Subcutaneous abdominal adipose tissue (tissue), 5 donors: ENCODE measurements around the gene TMSB15C.
A peak's percentile ranks its signal among the peaks of the same experiment; 100 is the strongest.
"Not testable (repeated sequence)": the region's sequence is repeated elsewhere in the genome, so short reads cannot be mapped to it uniquely, and the experiment has no call there.

Experiments used
- H3K27ac ChIP-seq: one replicate; pipeline ENCODE4 v1.7.0; 2013; ENCODE audit warnings: low read depth, mild to moderate bottlenecking, inconsistent platforms, low read length, moderate library complexity
- H3K27me3 ChIP-seq, 5 donors: one replicate each; pipeline ENCODE4 v1.7.0; 2013; ENCODE audit warnings: low read length in 5 of 5, inconsistent platforms in 1 of 5; ENCODE audit not compliant: control insufficient read depth in 5 of 5, insufficient read depth in 4 of 5
- H3K36me3 ChIP-seq, 5 donors: one replicate each; pipeline ENCODE4 v1.7.0; 2013; ENCODE audit warnings: low read length in 5 of 5; ENCODE audit not compliant: control insufficient read depth in 5 of 5, insufficient read depth in 5 of 5
- H3K4me1 ChIP-seq, 5 donors: one replicate each; pipeline ENCODE4 v1.7.0; 2013; ENCODE audit warnings: low read length in 5 of 5, mild to moderate bottlenecking in 3 of 5, moderate library complexity in 1 of 5; ENCODE audit not compliant: control insufficient read depth in 5 of 5, insufficient read depth in 5 of 5
- H3K4me3 ChIP-seq, 5 donors: one replicate each; pipeline ENCODE4 v1.7.0; 2013; ENCODE audit warnings: low read length in 5 of 5, low read depth in 1 of 5
- H3K9ac ChIP-seq, 5 donors: one replicate each; pipeline ENCODE4 v1.7.0; 2013; ENCODE audit warnings: low read length in 5 of 5, mild to moderate bottlenecking in 4 of 5, moderate library complexity in 3 of 5
- H3K9me3 ChIP-seq, 5 donors: one replicate each; pipeline ENCODE4 v1.7.0; 2013; ENCODE audit warnings: low read length in 5 of 5; ENCODE audit not compliant: control insufficient read depth in 5 of 5
- donor health status: healthy.
- donor health status: healthy.
- donor health status: healthy.
- donor health status: healthy.
- donor health status: healthy.

The TMSB15C gene

GRCh38 chrX:104104676-104105075 lies 28.6 kb upstream of the TMSB15C start:
- no peaks in the 10 kb centered on the region for H3K36me3 ChIP-seq
- H3K4me1 ChIP-seq: no peaks in the 10 kb centered on the region
- H3K9me3 ChIP-seq: no peaks in the 10 kb centered on the region
- no peak overlapping the region for H3K27ac ChIP-seq
- no peak overlapping the region for H3K4me3 ChIP-seq
- peaks cover 0 to 22% (median 10%) of the 10 kb centered on the region in 5 donors for H3K27me3 ChIP-seq
- H3K9ac ChIP-seq: no peak overlapping the region

GRCh38 chrX:104098919-104099318 lies 22.9 kb upstream of the TMSB15C start:
- Histone ChIP-seq H3K27ac (no peak overlapping the region), H3K36me3 (no peaks in the 10 kb centered on the region), H3K27me3 (peaks cover 0 to 10% (median 7%) of the 10 kb centered on the region in 5 donors), H3K4me1 (no peaks in the 10 kb centered on the region), H3K9ac (no peak overlapping the region), H3K4me3 (no peak overlapping the region), H3K9me3 (no peaks in the 10 kb centered on the region)

DNA sequence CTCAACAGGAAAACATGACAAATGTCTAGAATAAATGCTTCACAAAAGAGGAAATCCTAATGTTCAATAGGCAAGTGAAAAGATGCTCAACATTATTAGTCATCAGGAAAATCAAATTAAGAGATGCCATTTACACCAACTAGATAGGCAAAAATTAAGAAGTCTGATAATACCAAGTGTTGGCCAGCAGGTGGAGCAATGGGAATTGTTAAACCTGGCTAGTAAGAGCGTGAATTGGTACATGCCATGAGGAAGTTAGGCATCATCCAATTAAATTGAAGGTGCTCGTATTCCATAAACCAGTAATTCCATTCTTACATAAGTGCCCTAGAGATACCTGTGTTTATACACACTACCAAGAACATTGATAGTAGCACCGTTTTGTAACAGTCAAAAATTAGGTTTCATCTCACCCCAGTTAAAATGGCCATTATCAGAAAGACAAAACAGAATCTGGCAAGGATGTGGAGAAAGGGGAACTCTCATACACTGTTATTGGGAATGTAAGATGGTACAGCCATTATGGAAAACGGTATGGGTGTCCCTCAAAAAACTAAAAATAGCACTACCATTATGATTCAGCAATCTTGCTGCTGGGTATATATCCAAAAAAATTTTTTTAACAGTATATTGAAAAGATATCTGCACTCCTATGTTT lies 22.2 kb upstream of the TMSB15C start:
- Histone ChIP-seq H3K4me1 (no peaks in the 10 kb centered on the region), H3K36me3 (no peaks in the 10 kb centered on the region), H3K27me3 (peaks cover 0 to 10% (median 7%) of the 10 kb centered on the region in 5 donors), H3K9ac (no peak overlapping the region), H3K9me3 (no peaks in the 10 kb centered on the region), H3K4me3 (no peak overlapping the region), H3K27ac (no peak overlapping the region)

DNA sequence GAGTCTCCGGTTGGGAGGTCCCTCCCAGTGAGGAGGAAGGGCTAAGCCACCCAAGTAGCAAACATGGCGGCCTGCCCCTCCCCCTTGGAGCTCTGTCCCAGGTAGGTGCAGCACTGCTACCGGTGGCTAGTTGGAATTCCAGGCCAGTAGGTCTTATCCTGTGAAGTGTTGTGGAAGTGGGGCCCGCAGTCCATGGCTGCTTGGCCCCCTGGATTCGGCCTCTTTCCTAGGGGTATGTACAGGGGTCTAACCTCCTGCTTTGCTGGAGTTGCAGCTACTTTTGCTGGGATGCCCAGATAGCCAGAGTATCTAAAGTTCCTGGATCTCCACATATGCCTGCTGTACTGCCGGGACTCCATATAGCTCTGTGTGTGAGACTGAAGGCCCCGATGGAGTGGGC lies 9.9 kb upstream of the TMSB15C start:
- peaks cover 7 to 21% (median 16%) of the 10 kb centered on the region in 5 donors for H3K27me3 ChIP-seq
- H3K4me1 ChIP-seq: peaks cover 0 to 12% (median 3%) of the 10 kb centered on the region in 5 donors
- H3K9me3 ChIP-seq: no peaks in the 10 kb centered on the region
- no peak overlapping the region for H3K27ac ChIP-seq
- no peaks in the 10 kb centered on the region for H3K36me3 ChIP-seq
- no peak overlapping the region for H3K4me3 ChIP-seq
- no peak overlapping the region for H3K9ac ChIP-seq

GRCh38 chrX:104085477-104085876 lies 9.4 kb upstream of the TMSB15C start:
- H3K9me3 ChIP-seq: no peaks in the 10 kb centered on the region
- no peak overlapping the region for H3K27ac ChIP-seq
- H3K4me3 ChIP-seq: no peak overlapping the region
- peaks cover 7 to 21% (median 14%) of the 10 kb centered on the region in 5 donors for H3K27me3 ChIP-seq
- no peaks in the 10 kb centered on the region for H3K36me3 ChIP-seq
- peaks cover 0 to 12% (median 3%) of the 10 kb centered on the region in 5 donors for H3K4me1 ChIP-seq
- no peak overlapping the region for H3K9ac ChIP-seq

DNA sequence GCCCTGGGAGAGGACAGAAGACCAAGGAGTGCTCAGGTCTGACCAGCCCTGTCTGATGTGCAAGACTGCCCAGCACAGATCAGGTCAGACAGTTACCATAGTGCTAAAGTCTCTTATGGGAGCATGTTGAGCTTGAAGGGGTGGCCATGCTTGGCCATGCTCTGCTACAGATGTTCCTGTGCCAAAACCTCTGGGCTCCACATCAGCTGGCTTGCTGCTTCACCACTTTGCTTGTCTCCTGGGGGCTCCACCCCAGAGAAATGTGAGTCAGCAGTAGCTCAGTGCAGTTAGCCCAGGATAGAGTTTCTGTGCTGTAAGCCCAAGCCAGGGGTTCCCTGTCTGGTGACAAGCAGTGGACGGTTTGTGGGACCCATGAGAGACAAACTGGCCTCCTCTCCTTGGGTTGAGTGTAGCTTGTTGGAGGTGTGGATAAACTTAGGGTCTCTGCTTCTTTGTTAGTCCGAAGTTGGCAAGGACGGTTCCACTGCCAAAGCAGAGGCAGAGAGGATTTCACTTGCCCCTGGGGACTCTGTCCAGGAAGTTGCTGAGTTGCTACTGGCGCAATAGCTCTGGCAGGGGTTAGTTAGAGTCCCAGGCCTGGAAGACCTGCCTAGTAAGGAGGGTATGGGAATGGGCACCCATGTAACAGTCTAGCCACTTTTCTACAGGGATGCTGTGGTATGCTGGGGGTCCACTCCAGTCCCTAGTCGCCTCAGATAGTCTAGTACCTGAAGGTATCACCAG lies 8.7 kb upstream of the TMSB15C start:
- Histone ChIP-seq H3K27me3 (peaks cover 3 to 21% (median 12%) of the 10 kb centered on the region in 5 donors), H3K36me3 (no peaks in the 10 kb centered on the region), H3K9ac (no peak overlapping the region), H3K4me3 (peak overlapping the region in 1 of 5 donors; percentile 22), H3K4me1 (peaks cover 0 to 12% (median 3%) of the 10 kb centered on the region in 5 donors), H3K27ac (no peak overlapping the region), H3K9me3 (no peaks in the 10 kb centered on the region)

- Histone ChIP-seq H3K4me3 (no peak overlapping the region), H3K4me1 (peaks cover 0 to 12% (median 3%) of the 10 kb centered on the region in 5 donors), H3K27me3 (peaks cover 3 to 21% (median 12%) of the 10 kb centered on the region in 5 donors), H3K9ac (no peak overlapping the region), H3K27ac (no peak overlapping the region), H3K9me3 (no peaks in the 10 kb centered on the region), H3K36me3 (no peaks in the 10 kb centered on the region)
These were observed 8.0 kb upstream of the TMSB15C start for GRCh38 chrX:104084063-104084462.

GRCh38 chrX:104077854-104078253 lies 1.8 kb upstream of the TMSB15C start:
- H3K27me3 ChIP-seq, H3K36me3 ChIP-seq: not testable (repeated sequence)

DNA sequence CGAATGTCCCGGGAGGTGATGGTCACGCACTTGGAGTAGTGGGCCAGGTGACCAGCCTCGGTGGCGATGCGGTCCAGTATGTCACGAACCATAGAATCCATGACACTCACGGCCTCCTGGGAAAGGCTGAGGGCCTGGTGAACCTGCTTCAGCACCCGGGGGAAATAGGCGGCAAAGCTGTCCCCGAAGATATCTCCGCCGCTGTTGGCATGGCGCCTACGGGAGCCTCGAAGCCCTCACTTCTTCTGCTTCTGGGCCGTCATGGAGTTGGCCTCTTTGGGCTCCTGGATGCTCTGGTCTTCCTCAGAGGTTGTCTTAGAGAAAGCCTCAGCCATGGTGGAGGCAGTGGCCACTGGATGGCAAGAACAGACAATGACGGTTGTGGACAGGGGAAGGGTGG lies 13.4 kb downstream of the TMSB15C start:
- not testable (repeated sequence) for H3K4me1 ChIP-seq, H3K4me3 ChIP-seq, H3K27me3 ChIP-seq, H3K36me3 ChIP-seq, H3K27ac ChIP-seq, H3K9me3 ChIP-seq, H3K9ac ChIP-seq

More at GRCh38 chrX:104077854-104078253, 1.8 kb upstream of the TMSB15C start:
- H3K4me1 ChIP-seq, H3K4me3 ChIP-seq, H3K9ac ChIP-seq, H3K27ac ChIP-seq, H3K9me3 ChIP-seq: not testable (repeated sequence)

DNA sequence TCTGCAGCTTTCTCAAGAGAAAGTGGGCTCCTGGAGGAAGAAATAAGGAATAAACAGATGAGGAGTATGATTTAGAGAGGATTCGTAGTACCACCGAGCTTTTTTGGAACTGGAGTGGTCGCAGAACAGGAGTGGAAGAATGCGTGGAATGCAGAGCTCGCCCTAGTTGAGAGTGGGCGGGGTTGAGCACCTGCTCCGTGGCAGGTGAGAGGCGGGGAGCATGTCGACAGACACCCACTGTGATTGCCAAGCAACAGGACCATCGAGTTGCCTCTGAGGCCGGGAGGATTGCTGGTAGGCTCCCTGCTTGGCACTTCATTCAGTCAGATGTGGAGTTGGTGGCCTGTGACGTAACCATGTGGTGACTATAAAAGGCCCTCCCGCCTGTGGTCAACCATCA lies 21.1 kb downstream of the TMSB15C start:
- not testable (repeated sequence) for H3K27ac ChIP-seq

More for the DNA sequence above, 21.1 kb downstream of the TMSB15C start:
- not testable (repeated sequence) for H3K4me3 ChIP-seq, H3K9me3 ChIP-seq, H3K36me3 ChIP-seq, H3K27me3 ChIP-seq, H3K9ac ChIP-seq, H3K4me1 ChIP-seq
